Body of pancreas (tissue), 4 donors: ENCODE measurements around the gene LRCH1.

Source experiments
- CTCF ChIP-seq, 7 experiments: fragments of 450-650 bp in 4 of 7; fragments of 200-600 bp in 3 of 7; sonication (generic) in 3 of 7; IDR thresholded peaks; one replicate each; pipeline ENCODE4 v1.5.1; 2016 to 2019; ENCODE audit warnings: antibody characterized with exemption in 7 of 7
- POLR2A ChIP-seq, 3 donors: fragments of 450-650 bp; IDR thresholded peaks; one replicate each; pipeline ENCODE4 v1.6.1; 2016; ENCODE audit warnings: antibody characterized with exemption in 3 of 3, mild to moderate bottlenecking in 2 of 3

- TF ChIP-seq CTCF (IDR thresholded peaks at IDR 0.05) (no peak), POLR2A (IDR thresholded peaks at IDR 0.05) (no peak)
These were observed 162.4 kb downstream of the LRCH1 start for GRCh38 chr13:46715363-46715762.
